ENCODE data around the gene NOG.

Gene NOG

DNA sequence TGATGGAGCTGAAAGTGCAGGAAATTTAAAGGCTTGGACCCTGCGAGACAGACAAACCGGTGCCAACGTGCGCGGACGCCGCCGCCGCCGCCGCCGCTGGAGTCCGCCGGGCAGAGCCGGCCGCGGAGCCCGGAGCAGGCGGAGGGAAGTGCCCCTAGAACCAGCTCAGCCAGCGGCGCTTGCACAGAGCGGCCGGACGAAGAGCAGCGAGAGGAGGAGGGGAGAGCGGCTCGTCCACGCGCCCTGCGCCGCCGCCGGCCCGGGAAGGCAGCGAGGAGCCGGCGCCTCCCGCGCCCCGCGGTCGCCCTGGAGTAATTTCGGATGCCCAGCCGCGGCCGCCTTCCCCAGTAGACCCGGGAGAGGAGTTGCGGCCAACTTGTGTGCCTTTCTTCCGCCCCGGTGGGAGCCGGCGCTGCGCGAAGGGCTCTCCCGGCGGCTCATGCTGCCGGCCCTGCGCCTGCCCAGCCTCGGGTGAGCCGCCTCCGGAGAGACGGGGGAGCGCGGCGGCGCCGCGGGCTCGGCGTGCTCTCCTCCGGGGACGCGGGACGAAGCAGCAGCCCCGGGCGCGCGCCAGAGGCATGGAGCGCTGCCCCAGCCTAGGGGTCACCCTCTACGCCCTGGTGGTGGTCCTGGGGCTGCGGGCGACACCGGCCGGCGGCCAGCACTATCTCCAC is at the start of gene NOG:
Gene NOG (plus strand): TSS at position 54 of the 674 bp plus-strand sequence. CDS start 525 bp downstream, at position 579.
- peak; percentile 28 to 35 for DNase-seq (ENCODE audit: low read depth in 2 of 2)

DNA sequence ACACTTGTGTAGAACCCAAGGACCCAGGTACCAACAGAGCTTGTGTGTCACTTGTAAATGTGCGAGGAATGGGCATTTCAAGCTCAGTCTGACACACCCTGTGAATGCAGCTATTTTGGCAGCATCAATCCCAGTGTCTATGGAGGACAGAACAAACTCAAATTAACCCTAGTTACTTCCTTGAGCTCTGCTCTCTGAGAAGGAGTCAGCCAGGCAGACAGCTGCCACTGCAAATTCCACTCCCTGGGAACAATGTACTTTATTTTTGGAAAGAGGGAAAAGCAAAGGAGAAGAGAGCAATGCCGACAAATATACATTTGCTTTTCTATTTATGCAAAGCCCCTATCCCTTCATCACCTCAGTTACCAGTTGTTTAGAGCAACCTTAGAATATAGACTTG is 48.4 kb upstream of the NOG start:
- DNase-seq (ENCODE audit: low read depth in 2 of 2): no peak

DNA sequence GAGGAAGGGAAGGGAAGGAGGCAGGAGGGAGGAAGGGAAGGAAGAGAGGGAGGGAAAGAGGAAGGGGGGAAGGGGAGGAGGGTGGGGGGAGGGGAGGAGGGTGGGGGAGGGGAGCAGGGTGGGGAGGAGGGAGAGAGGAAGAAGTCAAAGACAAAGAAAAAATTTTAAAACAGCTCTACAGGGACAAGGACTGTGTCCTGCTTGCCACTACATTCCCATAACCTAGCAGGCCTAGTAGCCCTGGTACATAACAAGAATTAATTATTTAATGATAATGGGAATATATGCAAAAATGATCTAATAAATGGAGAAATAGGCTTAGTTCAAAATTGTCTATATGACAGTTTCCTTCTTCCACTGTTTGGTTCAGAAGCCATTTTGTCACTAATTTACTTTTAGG is 47.6 kb upstream of the NOG start:
- no peak for DNase-seq (ENCODE audit: low read depth in 2 of 2)

DNA sequence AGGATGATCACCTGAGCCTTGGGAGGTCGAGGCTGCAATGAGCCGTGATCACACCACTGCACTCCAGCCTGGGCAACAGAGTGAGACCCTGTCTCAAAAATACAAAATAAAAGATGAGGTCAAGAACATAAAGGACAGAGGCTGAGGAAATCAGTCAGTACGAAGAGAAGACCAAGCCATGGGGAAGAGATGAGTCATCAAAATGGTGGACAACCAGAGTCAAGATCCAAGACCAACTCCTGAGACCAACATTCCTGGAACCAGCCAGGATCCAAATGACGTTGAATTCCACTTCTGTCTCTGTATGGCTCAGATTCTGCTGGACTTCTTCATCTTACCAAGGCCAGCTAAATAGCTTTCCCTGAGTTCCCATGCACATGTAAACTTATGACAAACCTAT is 44.8 kb upstream of the NOG start:
- DNase-seq (ENCODE audit: low read depth in 2 of 2): no peak

DNA sequence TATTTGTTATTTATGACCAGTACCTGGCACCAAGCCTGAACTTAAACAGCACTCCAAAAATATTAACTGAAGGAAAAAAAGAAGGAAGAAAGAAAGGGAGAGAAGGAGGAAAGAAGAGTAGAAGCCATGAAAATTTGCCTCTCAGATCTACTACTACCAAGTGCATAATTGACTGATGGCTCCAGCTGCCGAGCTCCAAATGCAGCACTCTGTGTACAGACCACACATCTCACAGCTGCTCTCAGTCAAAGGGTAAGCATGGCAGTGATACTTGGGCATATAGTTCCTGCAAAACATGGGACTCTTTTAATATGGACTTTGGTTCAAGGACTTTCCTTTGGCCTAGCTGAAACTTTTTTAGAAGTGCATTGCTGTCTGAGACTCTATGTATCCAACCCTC is 44.0 kb upstream of the NOG start:
- DNase-seq (ENCODE audit: low read depth in 2 of 2): no peak

DNA sequence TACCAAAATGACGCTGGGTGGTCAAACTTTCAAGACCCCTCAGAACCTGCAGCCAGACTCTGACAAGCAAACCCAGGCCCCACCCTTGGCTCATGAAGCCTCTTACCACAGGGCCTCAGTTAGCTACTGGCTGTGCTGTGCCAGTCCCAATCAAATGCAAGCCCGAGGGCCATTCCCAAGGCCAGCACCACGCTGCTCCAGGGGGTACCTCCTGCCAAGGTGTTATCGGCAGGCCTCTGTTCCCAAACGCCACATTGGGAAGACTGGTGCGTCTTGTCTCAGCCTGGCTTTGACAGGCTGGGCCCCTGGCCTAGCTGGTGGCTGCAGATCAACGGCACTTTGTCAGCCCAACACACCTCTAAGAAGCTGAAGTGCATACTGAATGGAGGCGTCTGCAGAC is 35.8 kb upstream of the NOG start:
- no peak for DNase-seq (ENCODE audit: low read depth in 2 of 2)

DNA sequence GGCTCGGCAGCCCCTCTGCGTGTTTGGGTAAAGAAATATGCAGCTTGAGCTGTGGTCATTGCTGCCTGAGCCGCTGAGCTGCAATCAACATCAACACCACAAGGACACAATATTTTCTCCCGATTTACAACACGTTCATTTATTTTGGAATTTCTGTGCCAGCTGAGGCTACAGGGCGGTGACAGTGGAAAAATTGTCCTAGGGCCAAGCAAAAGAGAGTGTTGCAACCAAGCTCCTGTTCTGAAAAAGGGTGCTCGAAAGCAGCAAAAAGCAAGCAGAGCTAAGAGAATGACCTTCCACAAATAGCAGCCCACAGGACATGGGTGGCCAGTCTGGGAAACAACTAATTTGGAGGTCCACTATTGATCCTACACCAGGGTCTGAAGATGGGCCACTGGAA is 35.4 kb upstream of the NOG start:
- no peak for DNase-seq (ENCODE audit: low read depth in 2 of 2)

DNA sequence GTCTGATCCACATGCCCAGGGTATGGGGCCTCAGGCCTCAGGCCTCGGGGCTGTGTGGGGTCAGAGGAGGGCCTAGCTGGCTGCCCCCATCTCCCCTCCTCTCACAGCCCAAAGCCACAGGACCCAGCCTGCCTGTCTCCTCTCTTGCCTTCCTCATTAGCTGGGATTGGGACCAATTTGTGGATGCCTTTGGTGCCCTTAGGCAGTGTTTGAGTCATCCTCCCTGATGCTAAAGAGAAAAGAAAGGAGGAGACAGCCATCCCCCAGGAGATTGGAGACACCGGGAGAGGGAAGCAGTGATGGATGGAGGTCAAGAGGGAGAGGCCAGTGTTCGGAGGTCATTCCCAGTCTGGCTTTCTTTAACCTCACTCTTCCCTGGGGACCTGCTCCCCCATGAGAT is 23.3 kb upstream of the NOG start:
- no peak for DNase-seq (ENCODE audit: low read depth in 2 of 2)

DNA sequence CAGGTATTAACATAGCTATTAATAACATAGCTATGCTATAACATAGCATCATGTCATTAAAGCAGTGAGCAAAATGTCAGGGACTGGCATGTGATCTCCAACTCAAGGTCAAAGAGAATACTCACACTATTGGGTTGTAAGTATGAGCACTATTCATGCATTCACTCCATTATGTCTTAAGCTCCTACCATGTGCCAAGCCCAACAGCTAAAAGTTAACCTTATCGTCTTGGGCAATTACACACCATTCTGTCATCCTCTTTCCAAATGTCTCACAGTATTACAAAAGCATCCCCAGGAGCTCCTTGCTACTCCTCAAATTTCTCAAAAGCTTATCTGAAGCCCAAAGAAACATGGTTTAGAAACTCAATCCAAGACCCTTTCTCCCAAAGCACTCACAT is 22.0 kb upstream of the NOG start:
- DNase-seq (ENCODE audit: low read depth in 2 of 2): no peak

DNA sequence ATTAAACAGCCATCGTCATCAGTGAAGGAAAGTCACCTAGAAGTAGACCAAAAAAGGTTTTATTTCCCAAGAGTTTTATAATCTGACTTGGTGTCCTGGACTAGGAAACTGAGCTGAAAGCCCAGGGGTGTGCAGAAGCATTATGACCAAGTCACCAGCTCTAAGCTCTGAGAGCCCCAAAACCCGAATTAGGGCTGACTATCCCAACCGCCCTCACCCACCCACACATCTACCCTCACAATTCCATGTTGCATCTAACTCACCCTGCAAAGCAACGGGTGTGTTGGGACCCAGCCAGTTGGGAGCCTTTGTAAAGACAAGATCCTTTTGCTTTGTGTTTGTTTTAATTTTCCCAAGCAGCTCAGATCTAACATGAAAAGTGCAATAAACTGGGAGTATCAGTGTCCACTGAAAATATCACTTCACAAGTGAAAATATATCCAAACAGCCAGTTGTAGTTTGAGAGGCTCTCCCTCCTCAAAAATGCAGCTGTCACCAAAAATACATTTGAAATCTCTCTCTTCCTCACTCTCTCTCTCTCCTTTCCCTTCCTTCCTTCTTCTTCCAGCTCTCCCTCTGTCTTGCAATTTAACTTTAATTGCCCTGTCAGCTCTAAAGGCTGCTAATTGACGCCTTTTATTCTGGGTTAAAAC is 16.2 kb upstream of the NOG start:
- no peak for DNase-seq (ENCODE audit: low read depth in 2 of 2)

DNA sequence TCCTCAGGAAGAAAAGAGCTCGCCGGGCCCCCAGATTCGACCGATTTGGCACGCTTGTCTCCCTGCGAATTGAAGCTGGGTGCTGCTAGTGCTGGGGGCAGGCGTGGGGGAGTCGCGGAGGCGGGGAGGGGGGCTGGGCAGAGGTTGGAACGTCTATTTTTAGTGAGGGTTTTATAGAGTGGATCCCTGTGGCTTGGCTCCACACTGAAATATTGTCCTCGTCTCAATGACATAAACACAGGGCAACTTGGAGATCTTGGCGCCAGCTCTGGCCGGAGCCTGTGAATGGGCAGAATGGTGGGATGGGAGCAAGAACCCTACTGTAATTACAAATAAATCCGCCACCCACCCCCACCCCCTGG is 15.7 kb upstream of the NOG start:
- DNase-seq (ENCODE audit: low read depth in 2 of 2): no peak

DNA sequence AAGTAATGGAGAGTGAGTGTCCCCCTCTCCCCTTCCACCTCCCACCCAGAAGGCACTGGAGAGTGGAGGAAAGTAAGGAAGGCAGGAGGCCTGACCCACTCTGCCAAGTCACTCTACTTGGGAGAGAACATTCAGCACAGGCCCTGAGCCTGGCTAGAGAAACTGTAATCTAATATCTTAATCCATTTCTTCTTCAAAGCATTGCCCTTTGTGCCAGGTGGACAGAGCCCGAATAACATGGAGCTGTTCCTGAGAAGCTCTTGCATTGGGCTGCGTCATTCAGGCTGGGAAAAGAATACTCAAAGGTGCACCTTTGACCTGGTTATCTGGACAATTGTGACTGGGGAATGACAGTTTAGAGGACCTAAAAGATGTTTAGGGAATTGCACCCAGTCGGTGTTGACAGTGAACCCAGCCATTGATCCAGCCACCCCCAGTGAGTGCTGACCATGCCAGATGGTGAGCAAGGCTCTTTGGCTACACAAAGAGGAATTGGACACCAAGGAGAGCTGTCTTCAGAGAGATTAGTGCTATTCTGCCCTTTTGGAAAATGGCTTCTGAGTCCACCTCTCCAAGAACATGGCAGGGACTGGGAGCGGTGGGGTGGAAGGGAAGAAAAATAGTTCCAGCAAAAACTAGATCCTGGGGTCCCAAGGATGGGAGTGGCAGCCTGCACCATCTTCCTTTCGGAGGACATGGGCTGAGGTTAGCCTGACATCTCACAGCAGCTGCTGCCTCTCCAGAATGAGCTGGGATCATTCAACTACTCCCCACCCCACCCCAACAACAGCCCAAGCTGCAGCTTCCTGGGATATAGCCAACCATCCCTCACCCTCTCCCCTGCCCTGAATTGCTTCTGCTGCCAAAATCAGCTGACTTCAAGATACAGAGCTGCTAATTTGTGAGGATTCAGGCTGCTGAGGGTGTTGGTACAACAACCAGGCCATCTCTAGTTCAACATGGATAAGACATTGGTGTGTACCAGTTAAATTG is 11.6 kb upstream of the NOG start:
- DNase-seq (ENCODE audit: low read depth in 2 of 2): no peak

DNA sequence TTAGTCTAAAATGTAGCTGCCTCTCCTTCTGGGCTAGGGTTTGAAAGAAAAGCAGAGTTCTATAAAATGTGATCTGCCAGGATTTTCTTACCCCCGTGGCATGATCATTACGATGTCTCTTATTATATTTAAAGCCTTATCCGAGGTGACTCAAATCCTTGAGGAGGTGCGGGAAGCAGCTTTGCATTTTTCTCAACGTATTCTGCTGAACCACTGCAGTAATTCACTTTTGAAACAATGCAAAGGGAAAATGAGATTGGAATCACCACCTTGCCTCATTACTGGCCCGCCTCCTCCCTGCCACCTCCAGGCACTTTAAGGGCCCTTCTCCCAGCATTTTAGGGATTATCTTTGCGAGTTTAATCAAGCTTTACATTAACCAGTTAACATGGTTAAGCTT is 9.7 kb upstream of the NOG start:
- DNase-seq (ENCODE audit: low read depth in 2 of 2): no peak

DNA sequence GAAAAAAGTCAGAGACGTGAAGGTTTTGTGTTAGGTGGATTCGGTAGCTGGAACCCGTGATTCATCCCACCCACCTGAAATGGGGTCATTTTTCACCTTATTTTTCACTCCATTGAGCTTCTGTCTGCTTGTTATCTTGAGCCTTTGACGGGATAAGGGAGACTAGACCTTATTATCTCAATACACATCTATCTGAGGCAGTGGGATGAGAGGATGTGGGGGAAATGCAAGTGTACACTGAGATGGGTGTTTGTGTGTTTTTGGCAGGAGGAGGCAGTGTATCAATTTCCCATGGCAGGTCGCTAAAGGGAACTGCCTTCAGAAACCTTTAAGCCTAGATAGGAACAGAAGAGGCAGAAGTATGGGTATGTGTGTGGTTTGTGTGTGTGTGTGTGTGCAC is 6.2 kb upstream of the NOG start:
- no peak for DNase-seq (ENCODE audit: low read depth in 2 of 2)

DNA sequence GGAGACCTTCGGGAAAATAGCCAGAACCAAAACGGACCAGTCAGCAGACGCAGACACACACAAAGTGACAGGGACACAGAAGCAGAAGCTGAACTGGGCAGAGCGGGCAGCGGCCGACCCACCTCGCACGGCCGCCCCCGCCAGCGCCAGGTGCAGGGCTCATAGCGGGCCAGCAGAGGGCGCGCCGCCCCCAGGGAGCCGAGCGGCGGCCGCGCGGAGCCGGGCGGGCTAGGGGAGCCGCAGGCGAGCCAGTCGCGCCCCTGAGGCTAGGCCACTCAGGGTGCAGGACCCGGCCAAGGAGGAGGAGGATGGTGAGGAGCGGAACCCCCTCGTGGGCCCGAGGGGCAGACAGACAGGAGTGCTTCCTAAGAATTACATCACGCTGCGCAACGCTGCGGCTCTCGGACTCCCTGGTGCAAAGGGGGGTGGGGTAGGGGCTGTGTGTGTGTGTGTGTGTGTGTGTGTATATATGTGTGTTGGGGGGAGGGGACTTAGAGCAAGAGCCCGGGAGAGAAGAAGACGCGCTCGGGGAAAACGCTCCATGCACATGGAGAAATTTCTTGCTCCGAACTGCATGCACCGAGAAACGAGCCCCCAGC is 913 bp upstream of the NOG start:
- DNase-seq (ENCODE audit: low read depth in 2 of 2): peak; percentile 52 to 68

DNA sequence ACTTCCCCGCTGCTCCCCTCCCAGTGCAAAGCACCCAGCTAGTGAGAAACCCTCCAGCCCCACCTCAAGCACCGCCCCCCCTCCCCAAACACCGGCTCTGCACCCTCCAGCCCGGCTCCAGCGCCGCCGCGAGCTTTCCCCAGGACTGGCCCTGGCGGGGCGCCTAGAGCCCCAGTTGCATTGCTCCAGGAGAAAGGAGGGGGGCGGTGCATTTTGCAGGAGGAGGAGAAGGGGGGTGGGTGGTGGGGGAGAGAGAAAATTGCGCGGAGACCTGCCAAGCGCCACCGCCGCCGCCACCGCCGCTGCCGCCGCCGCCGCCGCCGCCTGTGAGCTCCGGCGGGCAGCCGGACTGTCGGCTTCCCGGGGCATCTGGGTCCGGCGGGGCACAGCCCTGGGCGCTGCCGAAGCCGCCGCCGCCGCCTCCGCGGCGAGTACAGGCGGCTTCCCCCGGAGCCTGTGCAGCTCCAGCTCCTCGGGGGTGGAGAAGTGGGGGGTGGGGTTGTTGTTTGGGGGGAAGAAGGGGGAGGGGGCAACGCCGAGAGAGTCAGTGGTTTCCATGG is 333 bp upstream of the NOG start:
- peak in 1 of 2 donors; percentile 7 for DNase-seq (ENCODE audit: low read depth in 2 of 2)

DNA sequence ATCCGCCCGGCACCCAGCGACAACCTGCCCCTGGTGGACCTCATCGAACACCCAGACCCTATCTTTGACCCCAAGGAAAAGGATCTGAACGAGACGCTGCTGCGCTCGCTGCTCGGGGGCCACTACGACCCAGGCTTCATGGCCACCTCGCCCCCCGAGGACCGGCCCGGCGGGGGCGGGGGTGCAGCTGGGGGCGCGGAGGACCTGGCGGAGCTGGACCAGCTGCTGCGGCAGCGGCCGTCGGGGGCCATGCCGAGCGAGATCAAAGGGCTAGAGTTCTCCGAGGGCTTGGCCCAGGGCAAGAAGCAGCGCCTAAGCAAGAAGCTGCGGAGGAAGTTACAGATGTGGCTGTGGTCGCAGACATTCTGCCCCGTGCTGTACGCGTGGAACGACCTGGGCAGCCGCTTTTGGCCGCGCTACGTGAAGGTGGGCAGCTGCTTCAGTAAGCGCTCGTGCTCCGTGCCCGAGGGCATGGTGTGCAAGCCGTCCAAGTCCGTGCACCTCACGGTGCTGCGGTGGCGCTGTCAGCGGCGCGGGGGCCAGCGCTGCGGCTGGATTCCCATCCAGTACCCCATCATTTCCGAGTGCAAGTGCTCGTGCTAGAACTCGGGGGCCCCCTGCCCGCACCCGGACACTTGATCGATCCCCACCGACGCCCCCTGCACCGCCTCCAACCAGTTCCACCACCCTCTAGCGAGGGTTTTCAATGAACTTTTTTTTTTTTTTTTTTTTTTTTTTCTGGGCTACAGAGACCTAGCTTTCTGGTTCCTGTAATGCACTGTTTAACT is 1.0 kb downstream of the NOG start:
- DNase-seq (ENCODE audit: low read depth in 2 of 2): peak in 1 of 2 donors; percentile 4

DNA sequence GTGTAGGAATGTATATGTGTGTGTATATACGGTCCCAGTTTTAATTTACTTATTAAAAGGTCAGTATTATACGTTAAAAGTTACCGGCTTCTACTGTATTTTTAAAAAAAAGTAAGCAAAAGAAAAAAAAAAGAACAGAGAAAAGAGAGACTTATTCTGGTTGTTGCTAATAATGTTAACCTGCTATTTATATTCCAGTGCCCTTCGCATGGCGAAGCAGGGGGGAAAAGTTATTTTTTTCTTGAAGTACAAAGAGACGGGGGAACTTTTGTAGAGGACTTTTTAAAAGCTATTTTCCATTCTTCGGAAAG is 1.6 kb downstream of the NOG start:
- no peak for DNase-seq (ENCODE audit: low read depth in 2 of 2)

DNA sequence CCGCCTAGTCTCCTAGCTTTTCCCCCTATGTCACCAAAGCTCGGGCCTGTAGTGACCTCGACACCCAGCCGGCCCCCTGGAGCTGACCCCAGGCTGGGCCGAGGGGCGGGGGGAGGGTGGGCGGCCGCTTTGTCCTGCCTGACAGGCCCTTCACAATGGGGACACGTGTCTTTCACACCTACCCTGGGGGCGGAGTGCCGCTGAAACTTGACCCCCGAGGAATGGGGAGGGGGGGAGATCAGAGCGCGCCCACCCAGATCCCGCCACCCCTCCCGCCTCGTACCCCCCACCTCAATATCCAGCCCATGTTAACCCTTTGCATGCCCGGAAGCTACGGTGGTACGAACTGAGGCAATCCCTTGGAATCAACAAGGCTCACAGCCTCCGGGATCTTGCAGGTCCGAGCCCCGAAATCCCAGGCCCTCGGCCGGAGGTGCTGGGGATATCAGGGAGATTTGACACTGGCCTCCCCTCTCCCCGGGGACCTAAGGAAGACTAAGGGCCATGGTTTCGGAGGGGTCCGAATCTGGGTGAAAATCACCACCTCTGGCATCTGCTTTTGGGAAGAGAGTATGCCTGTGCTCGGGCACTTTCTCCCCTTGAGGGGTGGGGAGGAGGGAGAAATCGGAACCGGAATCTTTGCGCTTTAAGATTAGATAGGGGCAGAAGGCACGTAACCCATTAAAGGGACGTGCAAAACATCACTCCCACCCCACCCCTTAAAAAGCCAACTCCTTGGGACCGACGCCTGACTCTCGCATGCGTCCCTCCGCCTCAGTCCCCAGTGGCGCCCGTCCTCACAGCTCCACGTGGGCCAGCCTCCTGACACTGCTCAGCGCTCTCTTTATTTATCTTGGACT is 2.6 kb downstream of the NOG start:
- peak in 1 of 2 donors; percentile 14 for DNase-seq (ENCODE audit: low read depth in 2 of 2)
